Kidney epithelial cell (primary cell): ENCODE results near the gene DARS1. TPM values are rescaled to one million over a fixed set of nuclear protein-coding genes. Genes with fewer than 3 reads are reported as not detected.

Experiments used
- DNase-seq: peaks from one replicate; pipeline ENCODE4 v3.0.0-alpha.2; 2010; ENCODE audit warnings: low read depth
- H3K27me3 ChIP-seq: 2 replicates; pipeline ENCODE4 v1.6.0; 2011; ENCODE audit warnings: low read length; ENCODE audit not compliant: control insufficient read depth, insufficient read depth
- H3K36me3 ChIP-seq: 2 replicates; pipeline ENCODE4 v1.5.1; 2011; ENCODE audit warnings: low read length; ENCODE audit not compliant: control insufficient read depth, insufficient read depth
- H3K4me3 ChIP-seq: 2 replicates; pipeline ENCODE4 v1.5.1; 2011; ENCODE audit warnings: low read depth, mild to moderate bottlenecking, control low read depth, low read length
- CTCF ChIP-seq: IDR thresholded peaks from 2 replicates; pipeline ENCODE4 v1.5.1; 2011; ENCODE audit warnings: mild to moderate bottlenecking, moderate library complexity, low read length, control low read depth, inconsistent platforms; ENCODE audit not compliant: insufficient read depth, poor library complexity, severe bottlenecking
- total RNA-seq: library from RNA; depleted of rRNA; stranded (reverse); fragments of >200 nt; gene quantifications from 2 replicates; pipeline ENCODE4 v1.2.3, GENCODE V29; 2015

The DARS1 gene
- total RNA-seq, 1 donor from 2014 or later, result 69.4 TPM

- TF ChIP-seq CTCF, result no peak
- H3K27me3 ChIP-seq, result no peaks in the 10 kb centered on the region
- no peak overlapping the region for H3K4me3 ChIP-seq
- no peaks in the 10 kb centered on the region for H3K36me3 ChIP-seq
- DNase-seq, result no peak
Observed at GRCh38 chr2:136029149-136029548, 43.7 kb upstream of the DARS1 start.

GRCh38 chr2:136028001-136028400 lies 42.6 kb upstream of the DARS1 start:
- no peak overlapping the region for H3K4me3 ChIP-seq
- DNase-seq, result no peak
- TF ChIP-seq CTCF, result no peak
- H3K36me3 ChIP-seq, result no peaks in the 10 kb centered on the region
- no peaks in the 10 kb centered on the region for H3K27me3 ChIP-seq

- TF ChIP-seq CTCF, result no peak
- Histone ChIP-seq H3K36me3 (no peaks in the 10 kb centered on the region), H3K4me3 (no peak overlapping the region), H3K27me3 (no peaks in the 10 kb centered on the region)
- DNase-seq, result no peak
Observed at GRCh38 chr2:136027112-136027511, 41.7 kb upstream of the DARS1 start.

GRCh38 chr2:136025057-136025973 lies 39.9 kb upstream of the DARS1 start:
- H3K4me3 ChIP-seq, result no peak overlapping the region
- H3K36me3 ChIP-seq, result no peaks in the 10 kb centered on the region
- peak; percentile 29 for DNase-seq

GRCh38 chr2:136024616-136025015 lies 39.2 kb upstream of the DARS1 start:
- no peak for DNase-seq
- no peak overlapping the region for H3K4me3 ChIP-seq
- no peaks in the 10 kb centered on the region for H3K27me3 ChIP-seq
- H3K36me3 ChIP-seq, result no peaks in the 10 kb centered on the region
- TF ChIP-seq CTCF, result no peak

More at GRCh38 chr2:136025057-136025973, 39.9 kb upstream of the DARS1 start:
- no peaks in the 10 kb centered on the region for H3K27me3 ChIP-seq
- TF ChIP-seq CTCF, result no peak
